Fibroblast of lung (primary cell): ENCODE data around the gene CNIH1. TPM values are rescaled to one million over a fixed set of nuclear protein-coding genes. Genes with fewer than 3 reads are reported as not detected.
A peak's percentile ranks its signal among the peaks of the same experiment; 100 is the strongest.

Source experiments
- DNase-seq, 2 donors: peaks; one replicate each; pipeline versions ENCODE4 v3.0.0 to v3.0.0-alpha.2; 2010; ENCODE audit warnings: low read depth in 2 of 2
- H2AFZ ChIP-seq: 2 replicates; pipeline ENCODE4 v1.5.1; 2012; ENCODE audit warnings: low read length, control low read depth, inconsistent platforms
- H3K27ac ChIP-seq: 2 replicates; pipeline ENCODE4 v1.5.1; 2011; ENCODE audit warnings: low read length, control low read depth; ENCODE audit not compliant: insufficient read depth
- H3K27me3 ChIP-seq: 2 replicates; pipeline ENCODE4 v1.5.1; 2011; ENCODE audit warnings: mild to moderate bottlenecking, low read length; ENCODE audit not compliant: control insufficient read depth, insufficient read depth
- H3K36me3 ChIP-seq: 2 replicates; pipeline ENCODE4 v1.5.1; 2011; ENCODE audit warnings: low read length; ENCODE audit not compliant: control insufficient read depth, insufficient read depth
- H3K4me1 ChIP-seq: 2 replicates; pipeline ENCODE4 v1.5.1; 2011; ENCODE audit warnings: low read length; ENCODE audit not compliant: control insufficient read depth, insufficient read depth; ENCODE audit errors: extremely low read depth
- H3K4me2 ChIP-seq: 2 replicates; pipeline ENCODE4 v1.5.1; 2011; ENCODE audit warnings: low read length, control low read depth; ENCODE audit not compliant: insufficient read depth; ENCODE audit errors: extremely low read depth
- H3K4me3 ChIP-seq, 4 experiments: fragments of 200-600 bp in 1 of 4; sonication (generic) in 1 of 4; replicated peaks in 1 of 4; 2 replicates each; pipeline ENCODE4 v1.5.1; 2011 to 2016; ENCODE audit warnings: low read length in 4 of 4, low read depth in 3 of 4, mild to moderate bottlenecking in 3 of 4, control low read depth in 2 of 4, inconsistent platforms in 1 of 4, mixed read lengths in 1 of 4; ENCODE audit not compliant: insufficient read depth in 1 of 4; ENCODE audit errors: control extremely low read depth in 1 of 4
- H3K79me2 ChIP-seq: 2 replicates; pipeline ENCODE4 v1.5.1; 2012; ENCODE audit warnings: mild to moderate bottlenecking, low read length, inconsistent platforms; ENCODE audit not compliant: control insufficient read depth, insufficient read depth
- H3K9ac ChIP-seq: 2 replicates; pipeline ENCODE4 v1.5.1; 2011; ENCODE audit warnings: mild to moderate bottlenecking, low read length, control low read depth; ENCODE audit not compliant: insufficient read depth
- H3K9me3 ChIP-seq: 2 replicates; pipeline ENCODE4 v1.5.1; 2012; ENCODE audit warnings: low read depth, low read length; ENCODE audit not compliant: control insufficient read depth, insufficient read depth
- H4K20me1 ChIP-seq: 2 replicates; pipeline ENCODE4 v1.5.1; 2011; ENCODE audit warnings: low read length; ENCODE audit not compliant: control insufficient read depth, insufficient read depth; ENCODE audit errors: extremely low read depth
- CTCF ChIP-seq, 2 donors: IDR thresholded peaks in 1 of 2; conservative IDR thresholded peaks in 1 of 2; 1 replicate in 1 of 2; 2 replicates in 1 of 2; pipeline ENCODE4 v1.5.1; 2011 to 2012; ENCODE audit warnings: low read length in 2 of 2, control low read depth in 1 of 2, inconsistent platforms in 1 of 2, low read depth in 1 of 2, mild to moderate bottlenecking in 1 of 2
- EZH2 ChIP-seq: IDR thresholded peaks from 2 replicates; pipeline ENCODE4 v1.5.1; 2012; ENCODE audit warnings: low read length, control low read depth, mild to moderate bottlenecking; ENCODE audit errors: missing control alignments
- polyA plus RNA-seq, 2 donors: library from polyadenylated mRNA; depleted of rRNA in 1 of 2; stranded (reverse) in 1 of 2; unstranded in 1 of 2; fragments of >200 nt; gene quantifications; 2 replicates each; pipeline ENCODE4 v1.2.1, GENCODE V29; 2011 to 2012; ENCODE audit warnings: missing spikeins in 1 of 2
- total RNA-seq: library from RNA; depleted of rRNA; stranded (reverse); fragments of >200 nt; gene quantifications from 2 replicates; pipeline ENCODE4 v1.2.1, GENCODE V29; 2014

Gene CNIH1
- total and polyA plus RNA-seq, 2 donors (not counting 1 experiment from before 2014, with no cell fraction given), result 109 to 301 TPM

DNA sequence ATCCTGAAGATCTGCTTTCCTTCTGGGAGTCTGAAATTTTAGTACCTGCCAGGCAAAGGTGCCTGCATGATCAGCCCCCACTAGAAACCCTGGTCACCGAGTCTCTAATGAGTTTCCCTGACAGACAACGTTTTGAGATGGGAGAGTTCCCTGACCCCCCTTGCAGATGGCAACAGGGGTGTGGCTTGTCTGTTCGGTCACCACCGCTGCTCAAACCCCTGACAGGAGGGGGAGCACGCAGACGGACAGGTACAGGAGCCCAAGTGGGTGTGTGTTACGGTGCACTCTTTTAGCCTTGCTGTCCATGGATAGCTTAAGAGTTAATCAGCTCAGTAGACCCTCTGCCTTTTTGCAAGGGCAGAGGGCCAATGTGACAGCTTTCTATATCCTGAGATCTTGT lies 63.7 kb downstream of the CNIH1 start:
- Histone ChIP-seq H3K4me3 (no peak overlapping the region), H3K27ac (no peak overlapping the region), H2AFZ (no peak overlapping the region), H4K20me1 (no peaks in the 10 kb centered on the region), H3K4me2 (no peak overlapping the region), H3K27me3 (peaks cover 4% of the 10 kb centered on the region), H3K9me3 (no peaks in the 10 kb centered on the region), H3K9ac (no peak overlapping the region), H3K79me2 (no peaks in the 10 kb centered on the region), H3K4me1 (no peaks in the 10 kb centered on the region), H3K36me3 (no peaks in the 10 kb centered on the region)
- TF ChIP-seq CTCF (conservative IDR thresholded peaks at IDR 0.05 in 1 of 2, IDR thresholded peaks at IDR 0.05 in 1 of 2; ENCODE audit: low read depth in 1 of 2, low read length in 2 of 2) (no peak), EZH2 (no peak)
- DNase-seq, result no peak

- DNase-seq, result peak; percentile 43 to 66
- Histone ChIP-seq H3K9ac (no peak overlapping the region), H3K36me3 (no peaks in the 10 kb centered on the region), H3K27me3 (peaks cover 4% of the 10 kb centered on the region), H3K9me3 (no peaks in the 10 kb centered on the region), H2AFZ (no peak overlapping the region), H4K20me1 (no peaks in the 10 kb centered on the region), H3K4me1 (no peaks in the 10 kb centered on the region), H3K79me2 (no peaks in the 10 kb centered on the region), H3K27ac (no peak overlapping the region), H3K4me2 (no peak overlapping the region), H3K4me3 (no peak overlapping the region)
- TF ChIP-seq CTCF (conservative IDR thresholded peaks at IDR 0.05 in 1 of 2, IDR thresholded peaks at IDR 0.05 in 1 of 2; ENCODE audit: low read depth in 1 of 2, low read length in 2 of 2) (no peak), EZH2 (no peak)
Measured at GRCh38 chr14:54374117-54374884, 66.9 kb downstream of the CNIH1 start.

Other genes with a start within 250 kb of the CNIH1 start
- gene CDKN3, start 44.4 kb downstream of the CNIH1 start, total RNA-seq, result 9.5 and 51.5 TPM in 2 replicates
- 27.0 and 104 TPM in 2 replicates for gene CDKN3, start 44.4 kb downstream of the CNIH1 start, polyA plus RNA-seq
- gene GMFB, start 47.6 kb upstream of the CNIH1 start, total RNA-seq, result 85.3 and 85.5 TPM in 2 replicates
- gene GMFB, start 47.6 kb upstream of the CNIH1 start, polyA plus RNA-seq, result 58.5 and 69.2 TPM in 2 replicates
- gene CGRRF1, start 68.5 kb upstream of the CNIH1 start, total RNA-seq, result 18.2 and 23.0 TPM in 2 replicates
- gene CGRRF1, start 68.5 kb upstream of the CNIH1 start, polyA plus RNA-seq, result 11.7 and 15.8 TPM in 2 replicates
- 25.9 and 39.8 TPM in 2 replicates for gene SAMD4A, start 125.8 kb upstream of the CNIH1 start, total RNA-seq
- gene SAMD4A, start 125.8 kb upstream of the CNIH1 start, polyA plus RNA-seq, result 9.3 and 12.2 TPM in 2 replicates